Stimulated activated CD8-positive, alpha-beta memory T cell treated with anti-CD3 and anti-CD28 coated beads, Interleukin-4, amount 100 ng/mL, for 4 hours (primary cell): Measurements from ENCODE around the gene COPS9.

Experiments
- DNase-seq, 2 donors: peaks; one replicate each; pipeline ENCODE4 v3.0.0-alpha.2; 2020; ENCODE audit warnings: low read depth in 2 of 2, low spot score in 1 of 2

Gene COPS9

DNA sequence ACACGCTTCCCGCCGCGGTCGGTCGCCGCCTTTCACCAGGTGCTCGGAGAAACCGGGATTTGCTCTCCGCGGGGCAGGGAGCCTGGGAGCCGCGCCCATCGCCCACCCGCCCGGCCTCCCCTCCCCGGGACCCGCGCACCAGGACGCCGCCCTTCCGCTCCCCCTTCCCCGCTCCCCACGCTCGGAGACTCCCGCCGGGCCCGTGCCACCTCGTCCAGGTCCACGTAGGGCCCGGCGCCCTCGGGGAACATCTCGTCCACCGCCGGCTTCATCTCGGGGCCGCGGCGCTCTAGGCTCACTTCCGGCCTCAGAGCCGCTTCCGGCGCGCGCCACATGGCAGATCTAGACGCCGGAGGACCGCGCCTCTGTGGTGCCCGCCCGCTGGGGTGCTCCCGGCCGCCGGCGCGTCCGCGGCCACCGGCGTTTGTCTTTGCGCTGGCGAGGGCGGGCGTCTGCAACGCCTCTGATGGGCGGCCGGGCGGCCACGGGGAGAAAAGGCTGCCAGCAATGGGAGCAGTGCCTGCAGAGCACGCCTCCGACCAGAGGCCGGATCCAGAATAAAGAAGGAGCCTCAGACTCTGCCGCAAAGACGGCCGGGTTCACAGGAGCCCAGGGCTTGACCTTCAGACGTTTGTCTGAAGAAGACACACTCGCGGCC lies at the start of gene COPS9:
COPS9 (minus strand) TSS at position 293 of the 658 bp plus-strand sequence; CDS start at position 272, 21 bp downstream.
- peak; percentile 61 to 71 for DNase-seq

DNA sequence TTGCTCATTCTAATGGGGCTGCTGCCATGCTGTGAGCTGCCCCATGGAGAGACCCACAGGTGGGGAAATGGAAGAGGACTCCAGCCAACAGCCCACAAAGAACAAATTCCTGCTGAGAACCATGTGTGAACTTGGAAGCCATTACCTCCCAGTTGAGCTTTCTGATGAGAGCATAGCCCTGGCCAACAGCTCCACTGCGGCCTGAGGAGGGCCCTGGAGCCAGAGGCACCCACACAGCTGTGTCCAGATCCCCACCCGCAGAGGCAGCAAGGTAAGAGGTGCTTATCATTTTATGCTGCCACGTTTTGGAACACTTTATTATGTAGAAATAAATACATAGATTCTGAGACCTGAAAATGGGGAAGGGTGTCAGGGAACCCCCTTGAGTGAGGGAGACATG lies 48.6 kb upstream of the COPS9 start:
- no peak for DNase-seq

DNA sequence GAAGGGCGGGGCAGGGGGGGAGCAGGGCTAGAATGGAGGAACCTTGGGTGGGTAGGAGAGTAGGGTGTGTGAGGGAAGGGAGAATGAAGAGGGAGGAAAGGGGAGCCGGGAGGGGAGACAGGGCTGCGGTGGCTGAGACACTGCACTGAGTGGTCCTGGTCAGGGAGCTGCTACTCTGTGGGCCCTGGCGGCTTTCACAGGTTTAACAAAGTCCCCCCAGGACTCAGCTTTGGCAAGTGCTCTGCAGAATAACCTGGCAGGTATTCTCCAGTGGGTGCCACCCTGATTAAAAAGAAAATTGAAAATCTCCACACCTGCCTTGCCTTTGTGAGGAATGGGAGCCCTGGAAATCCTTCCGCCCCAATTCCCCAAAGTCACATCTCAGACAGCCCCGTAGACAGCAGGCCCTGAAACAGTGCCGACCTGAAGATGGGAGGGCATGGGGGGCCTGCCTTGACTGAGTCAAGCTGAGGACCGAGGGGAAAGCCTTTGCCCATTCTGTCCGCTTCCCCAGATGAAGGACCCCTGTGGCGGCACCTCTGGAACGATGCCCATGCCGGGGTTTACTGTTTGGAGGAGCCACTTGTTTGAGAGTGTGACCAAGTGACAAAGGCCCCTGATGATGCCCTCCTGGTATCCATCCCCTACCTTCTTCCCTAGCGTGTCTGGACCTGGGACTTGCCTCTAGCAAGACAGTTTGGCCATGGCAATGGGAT lies 47.9 kb upstream of the COPS9 start:
- no peak for DNase-seq

DNA sequence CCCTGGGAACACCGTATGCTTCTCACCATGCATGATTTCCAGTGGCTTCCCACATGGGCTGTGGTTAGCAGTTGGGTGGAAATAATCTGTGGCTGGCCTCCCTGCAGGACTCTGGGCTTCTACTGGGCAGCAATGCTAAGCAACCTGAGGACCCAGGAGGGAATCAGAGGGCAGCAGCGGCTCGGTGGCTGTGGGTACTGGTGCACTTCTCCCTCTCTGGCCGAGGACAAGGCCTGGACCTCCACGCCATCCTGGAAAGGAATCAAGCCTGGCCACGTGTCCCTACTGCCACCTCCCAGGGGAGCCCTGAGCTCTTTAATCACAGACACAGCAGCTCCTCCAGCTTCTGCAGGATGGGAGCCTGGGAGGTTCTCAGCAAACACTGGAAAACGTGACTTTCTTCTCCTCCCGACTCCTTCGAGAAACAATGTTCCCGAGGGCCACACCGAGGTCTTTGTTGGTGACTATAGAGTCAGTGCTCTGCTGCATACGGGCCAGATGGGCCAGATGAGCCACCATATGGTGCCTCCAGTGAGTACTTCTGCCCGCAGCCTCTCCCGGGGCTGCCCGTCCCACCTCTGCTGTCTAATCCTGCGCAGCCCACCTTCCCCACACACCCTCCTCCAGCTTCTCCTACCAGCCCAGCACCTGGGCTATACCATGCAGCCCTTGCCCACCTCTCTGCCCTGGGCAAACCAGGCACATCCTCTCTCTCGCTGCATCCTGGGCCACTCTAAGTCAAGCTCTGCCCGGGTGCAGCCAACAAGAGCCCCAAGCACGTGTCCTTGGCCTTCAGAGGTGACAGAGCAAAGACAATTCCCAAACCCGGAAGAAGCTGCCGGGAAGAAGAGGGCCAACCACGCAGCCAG lies 47.1 kb upstream of the COPS9 start:
- DNase-seq, result no peak

DNA sequence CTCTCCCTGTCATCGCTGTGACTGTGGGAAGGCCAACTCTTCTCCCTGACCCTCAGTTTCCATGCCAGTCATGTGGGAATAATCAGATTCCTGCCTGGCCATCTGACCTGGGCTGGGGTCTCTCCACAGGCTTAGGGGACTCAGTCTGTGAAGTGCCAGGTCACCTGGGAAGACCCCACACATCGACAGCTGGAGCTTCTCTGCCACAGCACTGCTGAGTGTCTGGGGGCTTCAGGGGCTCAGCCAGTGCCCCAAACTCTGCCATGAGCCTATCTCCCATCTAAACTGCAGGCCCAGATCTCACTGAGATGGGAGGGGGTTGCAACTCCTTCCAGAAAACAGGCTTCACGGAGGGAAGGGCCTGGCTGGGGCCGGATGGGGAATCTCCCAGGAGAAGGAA lies 46.4 kb upstream of the COPS9 start:
- DNase-seq, result no peak

DNA sequence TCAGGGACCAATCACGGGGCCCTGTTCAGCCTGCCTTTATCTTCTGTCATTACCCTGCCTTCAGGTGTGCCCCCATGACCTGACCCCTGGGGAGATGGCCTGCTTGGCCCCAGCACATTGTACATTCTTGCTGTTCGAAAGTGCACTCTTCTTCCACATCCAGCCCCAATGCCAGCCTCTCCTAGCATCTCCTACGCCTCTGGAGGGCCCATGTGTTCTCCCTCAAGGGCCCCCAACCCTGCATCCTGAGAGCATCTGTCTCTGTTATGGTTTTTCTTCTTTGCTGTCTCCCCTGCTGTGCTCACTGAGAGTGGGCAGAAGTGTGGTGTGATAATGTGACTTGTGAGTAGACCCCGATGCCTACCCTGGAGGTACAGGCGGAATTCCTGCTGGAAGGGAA lies 45.9 kb upstream of the COPS9 start:
- DNase-seq, result no peak

DNA sequence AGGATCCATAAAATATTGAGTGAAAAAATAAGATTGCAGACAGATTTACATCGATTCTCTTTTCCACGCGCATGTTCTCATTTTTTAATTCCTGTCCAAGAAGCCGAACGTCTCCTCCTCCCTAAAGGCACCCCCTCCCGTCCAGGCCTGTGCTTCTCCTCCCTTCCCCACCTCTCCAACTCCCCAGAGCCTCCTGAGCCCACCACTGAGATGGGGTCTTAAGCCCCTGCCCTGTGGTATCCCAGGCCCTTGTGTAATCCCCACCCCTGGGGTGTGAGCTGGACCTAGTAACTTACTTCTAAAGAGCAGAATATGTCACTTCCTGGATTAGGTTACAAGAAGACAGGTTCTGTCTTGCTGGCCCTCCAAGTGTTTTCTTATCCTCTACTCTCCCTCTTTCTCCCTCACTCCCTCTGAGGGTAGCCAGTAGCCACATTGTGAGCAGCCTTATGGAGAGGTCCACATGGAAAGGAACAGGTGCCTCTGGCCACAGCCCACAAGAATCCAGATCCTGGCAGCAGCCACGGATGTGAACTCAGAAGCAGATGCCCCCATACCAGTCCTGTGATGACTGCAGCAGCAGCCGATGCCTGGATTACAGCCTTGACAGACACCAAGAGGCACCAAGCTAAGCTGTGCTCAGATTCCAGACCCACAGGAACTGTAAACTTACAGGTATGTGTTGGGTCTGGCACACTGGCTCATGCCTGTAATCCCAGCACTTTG lies 44.0 kb upstream of the COPS9 start:
- DNase-seq, result no peak

DNA sequence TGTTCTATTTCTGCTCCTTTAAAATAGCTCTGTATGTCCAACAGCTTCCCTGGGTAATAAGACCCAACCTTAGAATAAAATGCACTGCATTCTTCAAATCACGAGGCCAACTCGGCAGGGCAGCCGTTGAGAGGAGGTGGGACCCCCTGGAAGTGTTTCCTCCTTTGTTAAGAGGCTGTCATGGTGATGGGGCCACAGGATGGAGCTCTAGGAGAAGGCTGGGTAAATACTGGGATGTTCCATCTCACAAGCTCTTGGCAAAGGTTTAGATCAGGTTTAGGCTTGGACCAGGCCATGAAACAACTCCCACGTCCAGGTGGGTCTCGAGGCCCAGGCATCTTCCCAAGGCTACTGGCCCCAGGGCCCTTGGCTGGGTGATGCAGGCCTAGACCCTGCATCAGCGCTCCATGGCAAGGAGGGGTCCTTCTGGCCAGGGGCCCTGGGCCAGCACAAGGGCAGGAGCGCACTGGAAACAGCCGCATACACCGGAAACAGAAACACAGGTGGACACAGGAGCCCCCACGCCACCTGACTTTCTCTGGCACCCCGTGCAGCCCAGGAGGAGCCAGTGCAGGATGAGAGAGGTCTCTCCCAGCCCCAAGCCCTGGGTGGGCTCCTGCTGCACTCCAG lies 43.2 kb upstream of the COPS9 start:
- DNase-seq, result no peak

DNA sequence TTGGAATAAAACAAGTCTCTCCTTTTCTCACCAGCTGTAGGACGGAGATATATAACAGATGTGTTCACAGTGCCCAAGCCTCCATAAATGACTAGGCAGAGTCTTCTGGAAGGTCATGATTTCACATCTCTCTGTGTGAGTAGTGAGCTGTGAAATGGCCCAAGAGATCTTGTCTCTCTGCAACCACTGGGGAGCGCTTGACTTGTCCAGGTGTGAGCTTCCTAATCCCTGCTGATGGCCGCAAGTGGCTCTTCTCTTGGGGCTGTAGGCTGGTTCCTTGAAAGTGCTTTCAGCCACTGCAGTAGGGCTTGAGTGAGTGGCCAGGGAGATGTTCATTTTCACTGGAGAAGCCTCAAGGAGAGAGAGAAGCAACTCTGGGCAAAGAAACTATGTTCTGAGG lies 42.5 kb upstream of the COPS9 start:
- no peak for DNase-seq

DNA sequence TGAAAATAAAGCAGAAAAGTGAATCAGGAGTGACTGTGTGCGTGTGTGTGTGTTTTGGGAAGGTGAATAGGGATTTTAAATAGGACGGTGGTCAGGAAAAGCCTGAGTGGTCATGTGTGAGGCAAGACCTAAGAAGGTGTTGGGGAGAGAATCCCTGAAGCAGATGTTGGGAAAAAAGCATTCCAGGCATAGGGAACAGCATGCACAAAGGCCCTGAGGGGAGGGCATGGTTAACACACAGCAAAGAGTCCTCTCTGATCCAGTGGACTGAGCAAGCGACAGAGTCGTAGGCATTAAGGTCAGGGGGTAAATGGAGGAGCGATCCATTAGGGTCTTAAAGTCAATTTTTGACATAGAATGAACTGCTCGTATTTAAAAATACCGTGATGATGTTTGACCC lies 38.4 kb upstream of the COPS9 start:
- no peak for DNase-seq

DNA sequence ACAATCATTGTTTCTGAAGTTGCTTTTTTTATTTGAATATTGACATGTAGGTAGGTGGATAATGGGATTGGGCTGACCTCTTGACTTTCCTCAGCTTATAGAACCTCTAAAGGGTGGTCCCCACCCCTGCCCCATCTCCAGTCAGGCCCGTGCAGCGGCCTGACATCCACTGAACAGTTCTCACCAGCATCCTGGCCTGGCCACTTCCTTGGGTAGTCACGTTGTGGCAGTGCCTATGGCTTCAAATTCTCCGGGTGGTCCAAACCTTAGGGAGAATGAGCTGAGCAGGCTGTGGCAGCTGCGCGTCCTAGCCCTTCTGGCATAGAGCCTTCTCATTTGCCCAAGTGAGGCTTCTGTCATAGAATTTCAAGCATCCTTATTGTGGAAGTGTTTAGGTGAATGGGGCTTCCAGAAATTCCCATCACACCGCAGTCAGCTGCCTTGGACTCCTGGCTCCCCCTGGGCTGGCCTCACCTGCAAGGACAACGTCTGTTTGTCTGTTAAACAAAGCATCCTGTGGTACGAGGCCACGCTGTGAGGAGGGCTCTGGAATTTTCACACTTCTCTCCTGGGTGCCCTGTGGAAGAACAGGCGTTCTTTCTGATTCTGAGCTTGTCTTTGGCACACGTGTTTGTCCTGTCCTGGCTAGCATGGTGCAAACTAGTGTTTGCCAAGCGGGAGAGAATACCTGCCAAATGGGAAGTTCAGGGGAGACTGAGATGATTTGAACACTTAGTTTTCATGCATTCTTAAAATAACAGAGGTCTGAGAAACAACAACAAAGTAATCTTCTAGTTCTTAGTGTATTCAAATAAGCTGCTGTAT lies 36.2 kb upstream of the COPS9 start:
- DNase-seq, result no peak

DNA sequence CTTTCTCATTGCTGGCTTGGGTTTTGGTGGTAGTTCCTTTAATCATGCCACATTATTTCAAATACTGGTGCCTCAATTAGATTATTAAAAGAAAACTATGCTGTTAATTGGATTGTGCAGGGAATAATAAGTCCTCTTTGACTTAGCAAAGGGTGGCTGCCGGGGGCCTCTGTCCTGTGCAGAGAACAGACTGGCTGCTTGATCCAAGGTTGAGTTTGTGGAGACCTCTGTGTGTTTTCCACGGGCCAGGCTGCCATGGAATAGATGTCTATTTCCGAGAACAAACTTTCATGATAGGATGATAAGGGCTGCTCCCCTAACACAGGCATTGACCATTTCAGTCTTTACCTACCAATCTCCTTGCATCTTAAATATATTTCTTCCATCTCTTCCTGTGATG lies 34.8 kb upstream of the COPS9 start:
- no peak for DNase-seq

DNA sequence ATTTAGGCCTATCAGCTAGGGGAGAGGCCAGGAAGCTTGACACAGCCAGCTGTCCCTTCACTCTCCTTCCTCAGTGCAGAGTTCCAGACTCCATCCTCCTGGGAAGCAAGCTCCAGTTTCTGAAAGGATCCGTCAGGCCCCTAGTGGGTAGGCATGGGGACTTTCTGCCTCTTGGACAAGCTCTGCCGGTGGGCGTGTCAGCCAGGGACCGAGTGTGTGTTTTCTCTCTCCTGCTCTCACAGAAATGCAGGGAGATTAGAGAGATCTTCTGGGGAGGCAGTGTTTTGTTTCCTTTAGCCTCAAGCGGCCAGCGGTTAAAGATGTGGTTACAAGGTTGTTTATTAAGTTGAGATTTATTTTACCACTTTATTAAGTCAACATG lies 34.2 kb upstream of the COPS9 start:
- DNase-seq, result no peak

DNA sequence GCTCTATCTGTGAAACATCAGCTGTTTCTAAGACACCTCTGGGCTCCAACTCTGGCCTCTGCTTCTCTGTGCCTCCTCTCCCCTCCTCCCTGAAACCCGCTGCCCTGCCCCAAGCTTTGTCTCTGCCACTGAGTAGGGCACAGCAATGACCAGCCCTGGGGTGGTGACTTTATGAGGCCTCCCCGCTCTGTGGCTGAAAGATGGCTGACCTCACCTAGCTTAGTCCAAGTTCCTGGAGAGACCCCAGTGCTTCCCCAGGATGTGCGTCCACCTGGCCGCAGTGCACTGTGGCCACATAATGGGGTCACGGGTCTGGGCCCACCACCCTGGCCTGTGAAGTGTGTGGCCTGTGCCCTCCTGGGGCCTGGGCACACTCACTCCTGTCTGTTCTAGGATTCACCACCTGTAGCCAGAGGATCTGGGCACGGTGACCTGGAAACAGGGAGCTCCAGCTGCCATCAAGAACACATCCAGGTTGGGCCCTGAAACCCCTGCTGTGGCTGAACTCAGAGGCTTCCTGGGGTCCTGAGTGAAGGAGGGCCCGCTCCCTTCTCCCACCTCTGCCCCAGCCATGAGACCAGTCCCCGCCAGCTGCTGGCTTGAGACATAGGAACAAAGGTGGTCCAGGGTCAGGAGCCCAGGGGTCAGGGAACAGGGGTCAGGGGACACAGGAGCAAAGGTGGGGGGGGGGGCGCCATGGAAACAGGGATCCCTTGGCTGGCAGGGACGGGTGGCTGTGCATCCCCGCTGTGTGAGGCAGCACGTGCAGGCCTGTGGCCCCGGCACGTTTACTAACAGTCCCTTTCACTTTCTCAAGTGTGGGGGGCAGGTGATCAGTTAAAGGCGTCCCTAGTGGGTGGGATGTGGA lies 33.6 kb upstream of the COPS9 start:
- DNase-seq, result no peak

DNA sequence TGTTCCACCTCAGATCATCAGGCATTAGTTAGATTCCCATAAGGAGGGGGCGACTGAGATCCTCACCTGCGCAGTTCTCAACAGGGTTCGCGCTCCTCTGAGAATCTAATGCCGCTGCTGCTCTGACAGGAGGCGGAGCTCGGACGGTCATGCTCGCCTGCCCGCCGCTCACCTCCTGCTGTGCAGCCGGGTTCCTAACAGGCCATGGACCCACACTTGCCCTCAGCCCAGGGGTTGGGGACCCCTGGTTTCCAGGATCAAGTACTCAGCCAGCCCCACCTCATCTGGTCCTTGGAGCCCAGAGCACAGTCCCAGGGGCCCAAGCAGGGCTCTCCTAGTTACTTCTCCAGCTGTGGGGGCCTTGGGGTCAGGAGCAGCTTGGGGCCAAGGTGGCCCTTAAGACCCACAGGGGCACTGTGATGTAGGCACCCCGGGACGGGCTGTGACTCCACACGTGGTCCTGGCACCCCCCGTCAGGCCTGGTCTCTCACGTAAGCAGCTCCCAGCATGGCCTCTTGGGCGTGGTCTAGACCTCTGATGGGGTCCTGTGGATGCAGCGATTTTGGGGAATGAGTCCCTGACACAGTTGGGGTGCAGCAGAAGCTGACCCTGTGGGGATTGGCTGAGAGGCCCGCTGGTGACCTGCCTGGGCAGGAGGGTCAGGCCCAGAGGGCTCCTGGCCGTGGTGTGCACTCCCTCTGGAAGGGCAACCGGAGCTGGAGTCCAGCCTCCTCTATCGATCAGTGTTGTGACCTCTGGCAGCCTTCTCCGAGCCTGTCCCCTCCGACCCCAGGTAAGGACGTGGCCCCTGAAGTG lies 32.6 kb upstream of the COPS9 start:
- DNase-seq, result no peak

DNA sequence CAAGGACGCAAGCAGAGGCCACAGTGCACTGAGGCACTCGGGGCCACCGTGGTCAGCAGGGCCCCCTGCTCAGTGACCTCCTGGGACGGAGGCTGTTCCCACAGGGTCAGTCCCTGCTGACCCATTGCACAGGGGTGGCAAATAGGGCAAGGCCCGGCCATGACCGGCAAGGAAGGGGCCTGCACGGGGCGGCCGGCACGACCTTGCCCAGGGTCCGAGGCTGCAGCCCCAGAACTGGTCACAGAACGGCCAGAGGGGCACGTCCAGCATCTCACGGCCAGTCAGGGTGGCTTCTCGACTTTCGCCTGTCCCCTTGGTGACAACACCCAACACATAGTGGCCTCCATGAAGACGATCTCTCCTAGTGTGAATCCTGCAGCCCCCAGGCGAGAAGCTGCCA lies 31.9 kb upstream of the COPS9 start:
- no peak for DNase-seq

DNA sequence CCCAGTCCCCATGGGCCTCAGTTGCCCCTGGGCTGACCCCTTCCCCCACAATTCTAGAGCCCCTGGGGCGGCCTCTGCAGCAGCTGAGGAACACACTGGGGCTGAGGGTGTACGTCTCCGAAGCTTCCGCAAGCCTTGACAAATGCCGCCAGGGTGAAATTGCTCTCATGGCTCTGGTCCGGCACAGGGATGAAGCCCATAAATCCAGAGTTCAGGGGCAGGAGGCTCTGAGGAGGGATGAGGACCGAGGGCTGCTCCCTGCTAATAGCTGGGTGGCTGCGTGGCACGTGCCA lies 31.4 kb upstream of the COPS9 start:
- DNase-seq, result no peak

DNA sequence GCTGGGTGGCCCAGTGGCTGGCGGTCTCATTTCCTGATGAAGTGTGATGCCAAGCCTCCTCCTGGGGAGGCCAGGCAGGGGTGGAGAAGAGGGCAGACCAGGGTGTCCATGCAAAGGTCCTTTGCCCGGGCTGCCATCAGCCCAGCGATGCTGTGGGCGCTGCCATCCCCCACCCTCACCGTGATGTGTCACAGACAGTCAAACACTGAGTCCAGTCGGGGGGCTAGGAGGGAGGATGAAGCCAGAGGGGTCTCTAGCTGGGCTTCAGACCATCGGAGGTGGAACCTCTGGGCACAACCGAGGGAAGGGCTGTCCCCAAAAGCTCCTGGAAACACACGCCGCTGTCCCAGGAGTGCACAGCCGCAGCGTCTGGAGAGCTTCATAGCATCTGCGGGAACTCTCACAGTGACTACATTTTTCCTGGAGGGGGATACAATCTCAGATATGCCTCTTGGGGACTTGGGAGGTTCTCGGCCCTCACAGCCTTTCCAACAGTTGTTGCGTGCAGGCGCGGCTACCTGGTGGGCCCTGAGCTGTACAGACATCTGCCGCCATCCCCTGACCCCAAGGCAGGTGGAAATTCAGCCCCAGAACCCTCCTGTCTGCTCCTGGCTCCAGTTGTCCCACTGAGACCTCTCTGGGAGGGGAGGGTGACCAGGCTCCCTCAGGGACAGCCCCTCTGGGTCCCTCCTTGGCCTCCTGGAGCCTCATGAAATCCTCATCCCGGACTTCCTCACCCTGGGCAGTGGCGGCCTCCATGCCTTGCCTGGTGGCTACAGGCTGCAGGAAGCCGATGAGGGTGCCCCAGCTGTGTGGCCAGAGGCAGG lies 30.9 kb upstream of the COPS9 start:
- no peak for DNase-seq
